ENCODE data around the gene CCR1.

GRCh38 chr3:46154311-46154710, 53.8 kb downstream of the CCR1 start:
- TF ChIP-seq PATZ1 (tag by site-specific recombination; IDR thresholded peaks at IDR 0.05) (no peak), ZNF239 (tag by site-specific recombination; IDR thresholded peaks at IDR 0.05) (no peak), ZBTB1 (tag by site-specific recombination; IDR thresholded peaks at IDR 0.05) (no peak), ZNF548 (tag by site-specific recombination; IDR thresholded peaks at IDR 0.05) (no peak)
- TF ChIP-seq, protein P1, sequence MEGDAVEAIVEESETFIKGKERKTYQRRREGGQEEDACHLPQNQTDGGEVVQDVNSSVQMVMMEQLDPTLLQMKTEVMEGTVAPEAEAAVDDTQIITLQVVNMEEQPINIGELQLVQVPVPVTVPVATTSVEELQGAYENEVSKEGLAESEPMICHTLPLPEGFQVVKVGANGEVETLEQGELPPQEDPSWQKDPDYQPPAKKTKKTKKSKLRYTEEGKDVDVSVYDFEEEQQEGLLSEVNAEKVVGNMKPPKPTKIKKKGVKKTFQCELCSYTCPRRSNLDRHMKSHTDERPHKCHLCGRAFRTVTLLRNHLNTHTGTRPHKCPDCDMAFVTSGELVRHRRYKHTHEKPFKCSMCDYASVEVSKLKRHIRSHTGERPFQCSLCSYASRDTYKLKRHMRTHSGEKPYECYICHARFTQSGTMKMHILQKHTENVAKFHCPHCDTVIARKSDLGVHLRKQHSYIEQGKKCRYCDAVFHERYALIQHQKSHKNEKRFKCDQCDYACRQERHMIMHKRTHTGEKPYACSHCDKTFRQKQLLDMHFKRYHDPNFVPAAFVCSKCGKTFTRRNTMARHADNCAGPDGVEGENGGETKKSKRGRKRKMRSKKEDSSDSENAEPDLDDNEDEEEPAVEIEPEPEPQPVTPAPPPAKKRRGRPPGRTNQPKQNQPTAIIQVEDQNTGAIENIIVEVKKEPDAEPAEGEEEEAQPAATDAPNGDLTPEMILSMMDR (tag by site-specific recombination; IDR thresholded peaks at IDR 0.05) = no peak
